K562 (cell line): ENCODE results near the gene MARCHF3. TPM values are rescaled to one million over a fixed set of nuclear protein-coding genes. Genes with fewer than 3 reads are reported as not detected.
A peak's percentile ranks its signal among the peaks of the same experiment; 100 is the strongest.

ENCODE experiments used
- ADNP ChIP-seq: fragments of 200-800 bp; sonication (Bioruptor generic); IDR thresholded peaks from 2 replicates; pipeline ENCODE4 v1.6.1; 2016; ENCODE audit warnings: missing genetic modification characterization, missing compliant biosample characterization
- BRD4 ChIP-seq: fragments of 200-600 bp; sonication (generic); IDR thresholded peaks from 2 replicates; pipeline ENCODE4 v1.6.1; 2017; ENCODE audit warnings: inconsistent platforms
- BRD9 ChIP-seq: fragments of 450-650 bp; IDR thresholded peaks from 2 replicates; pipeline ENCODE4 v1.6.1; 2018; ENCODE audit warnings: low read depth; ENCODE audit not compliant: partially characterized antibody
- CBFA2T3 ChIP-seq: fragments of 450-650 bp; IDR thresholded peaks from 2 replicates; pipeline ENCODE4 v1.6.1; 2017
- CCAR2 ChIP-seq: fragments of 200-400 bp; formaldehyde crosslinking; IDR thresholded peaks from 2 replicates; pipeline ENCODE4 v1.6.1; 2017; ENCODE audit warnings: mild to moderate bottlenecking, low read depth, low read length
- CCNT2 ChIP-seq: IDR thresholded peaks from 2 replicates; pipeline ENCODE4 v1.6.1; 2011; ENCODE audit warnings: borderline replicate concordance, low read depth, mild to moderate bottlenecking, moderate library complexity, mixed read lengths, low read length; ENCODE audit not compliant: insufficient read length; ENCODE audit errors: extremely low read depth
- CEBPB ChIP-seq: fragments of 450-650 bp; IDR thresholded peaks from 2 replicates; pipeline ENCODE4 v1.6.1; 2016; ENCODE audit warnings: missing genetic modification characterization, missing compliant biosample characterization
- DNMT1 ChIP-seq: fragments of 450-650 bp; IDR thresholded peaks from 2 replicates; pipeline ENCODE4 v1.6.1; 2016; ENCODE audit warnings: antibody characterized with exemption, mild to moderate bottlenecking
- E2F6 ChIP-seq, 2 experiments: IDR thresholded peaks; 2 replicates each; pipeline ENCODE4 v1.6.1; 2011; ENCODE audit warnings: borderline replicate concordance in 1 of 2, control low read depth in 1 of 2, low read depth in 1 of 2, low read length in 1 of 2, mild to moderate bottlenecking in 1 of 2, mixed read lengths in 1 of 2, moderate library complexity in 1 of 2; ENCODE audit not compliant: insufficient read depth in 1 of 2, insufficient read length in 1 of 2, poor library complexity in 1 of 2, severe bottlenecking in 1 of 2; ENCODE audit errors: extremely low read depth in 1 of 2
- ESRRA ChIP-seq: fragments of 450-650 bp; IDR thresholded peaks from 2 replicates; pipeline ENCODE4 v1.6.1; 2014; ENCODE audit warnings: low read depth, mild to moderate bottlenecking, moderate library complexity, borderline replicate concordance
- ETV1 ChIP-seq: fragments of 450-650 bp; conservative IDR thresholded peaks from 2 replicates; pipeline ENCODE4 v1.6.1; 2016; ENCODE audit warnings: missing genetic modification characterization, control low read depth, low read depth, missing compliant biosample characterization
- FOS ChIP-seq: IDR thresholded peaks from 3 replicates; pipeline ENCODE4 v1.6.1; 2011; ENCODE audit not compliant: insufficient read length; ENCODE audit errors: extremely low read depth
- HDGF ChIP-seq: fragments of 450-650 bp; IDR thresholded peaks from 2 replicates; pipeline ENCODE4 v1.6.1; 2016
- HOXB6 ChIP-seq: fragments of 250-450 bp; sonication (Bioruptor Pico); IDR thresholded peaks from 2 replicates; pipeline ENCODE4 v1.5.1; 2022; ENCODE audit warnings: mild to moderate bottlenecking, borderline replicate concordance
- MNT ChIP-seq, 2 experiments: fragments of 450-650 bp; conservative IDR thresholded peaks; 2 replicates each; pipeline ENCODE4 v1.6.1; 2017; ENCODE audit warnings: mild to moderate bottlenecking in 2 of 2, moderate library complexity in 2 of 2
- MYC ChIP-seq, 2 experiments: fragments of 250-450 bp in 1 of 2; sonication (Bioruptor Pico) in 1 of 2; IDR thresholded peaks; 2 replicates each; pipeline versions ENCODE4 v1.5.1 to v1.6.1; 2012 to 2021; ENCODE audit warnings: low read depth in 2 of 2, borderline replicate concordance in 1 of 2, improper control_type of control experiment in 1 of 2, low read length in 1 of 2, mild to moderate bottlenecking in 1 of 2, moderate library complexity in 1 of 2
- NR1H2 ChIP-seq: sonication (generic); formaldehyde crosslinking; IDR thresholded peaks from 2 replicates; pipeline ENCODE4 v1.4.0; 2020; ENCODE audit warnings: mild to moderate bottlenecking, missing genetic modification reagents
- RAD21 ChIP-seq, 2 experiments: fragments of 250-450 bp in 1 of 2; fragments of 450-650 bp in 1 of 2; sonication (Bioruptor Pico) in 1 of 2; formaldehyde crosslinking in 1 of 2; IDR thresholded peaks in 1 of 2; conservative IDR thresholded peaks in 1 of 2; 2 replicates each; pipeline versions ENCODE4 v1.4.0 to v1.8.0; 2020 to 2022; ENCODE audit warnings: mild to moderate bottlenecking in 2 of 2, moderate library complexity in 1 of 2
- RB1 ChIP-seq: fragments of 450-650 bp; IDR thresholded peaks from 2 replicates; pipeline ENCODE4 v1.6.1; 2017; ENCODE audit warnings: low read depth, mild to moderate bottlenecking
- RFX1 ChIP-seq: fragments of 450-650 bp; IDR thresholded peaks from 2 replicates; pipeline ENCODE4 v1.6.1; 2016; ENCODE audit warnings: mild to moderate bottlenecking, moderate library complexity
- ZKSCAN8 ChIP-seq: fragments of 200-800 bp; sonication (Bioruptor generic); IDR thresholded peaks from 2 replicates; pipeline ENCODE4 v1.6.1; 2016; ENCODE audit warnings: missing genetic modification characterization, missing compliant biosample characterization
- ZNF589 ChIP-seq: fragments of 200-800 bp; sonication (Bioruptor generic); IDR thresholded peaks from 2 replicates; pipeline ENCODE4 v1.6.1; 2016; ENCODE audit warnings: low read depth, missing genetic modification characterization, missing compliant biosample characterization
- ZNF740 ChIP-seq, 3 experiments: fragments of 200-800 bp in 1 of 3; sonication (Bioruptor generic) in 1 of 3; sonication (generic) in 1 of 3; formaldehyde crosslinking in 1 of 3; IDR thresholded peaks; 2 replicates each; pipeline versions ENCODE4 v1.6.1 to v1.8.0; 2016 to 2022; ENCODE audit warnings: mild to moderate bottlenecking in 2 of 3, missing compliant biosample characterization in 2 of 3, missing genetic modification characterization in 2 of 3, missing genetic modification reagents in 1 of 3
- polyA plus RNA-seq, 8 experiments: library from polyadenylated mRNA; depleted of rRNA in 4 of 8; stranded (reverse) in 5 of 8; unstranded in 3 of 8; fragments of >200 nt; fragmentation: Nextera tagmentation in 2 of 8; fragmentation: Illumina TruSeq in 1 of 8; extraction: Ambion mirVana in 2 of 8; extraction: Trizol in 1 of 8; gene quantifications; 2 replicates each; pipeline versions ENCODE4 v1.2.1 to v1.2.3, GENCODE V29; 2011 to 2014; ENCODE audit warnings: inconsistent platforms in 1 of 8, missing spikeins in 1 of 8
- total RNA-seq, 7 experiments: library from RNA; depleted of rRNA in 6 of 7; stranded (reverse); fragments of >200 nt in 6 of 7; fragmentation: Illumina TruSeq in 2 of 7; extraction: Trizol in 2 of 7; gene quantifications; 2 replicates each; pipeline versions ENCODE4 v1.2.1 to v1.2.3, GENCODE V29; 2011 to 2021; ENCODE audit warnings: low replicate concordance in 1 of 7

The MARCHF3 gene
- total and polyA plus RNA-seq, 9 of the 15 experiments (the other 6 are each of a cell fraction or from before 2014, with no cell fraction given) = 5.6 to 37.4 (median 16.5) TPM

GRCh38 chr5:126947146-126948010 lies 83.0 kb downstream of the MARCHF3 start (continued):
- peak; percentile 93 for TF ChIP-seq ZNF740 (CRISPR knock-in tag; IDR thresholded peaks at IDR 0.05)
- peak in 1 of 2 experiments; percentile 81; a peak in 2 of 4 replicates for TF ChIP-seq ZNF740 (tag; IDR thresholded peaks at IDR 0.05)
- peak in 1 of 2 experiments; percentile 32 for TF ChIP-seq E2F6 (IDR thresholded peaks at IDR 0.05; ENCODE audit: borderline replicate concordance in 1 of 2, extremely low read depth in 1 of 2, insufficient read depth in 1 of 2, insufficient read length in 1 of 2, low read depth in 1 of 2, low read length in 1 of 2, poor library complexity in 1 of 2, severe bottlenecking in 1 of 2)
- no peak; the same call in 1 of the 2 replicates for TF ChIP-seq CBFA2T3
- no peak for TF ChIP-seq HDGF
- TF ChIP-seq ZKSCAN8 (CRISPR knock-in tag) = no peak
- TF ChIP-seq NR1H2 (CRISPR knock-in tag) = no peak
- TF ChIP-seq CCNT2 = no peak
- TF ChIP-seq FOS = no peak
- no peak for TF ChIP-seq RB1
- TF ChIP-seq BRD4 = peak; percentile 42; the same call in 1 of the 2 replicates
- TF ChIP-seq MNT (conservative IDR thresholded peaks at IDR 0.05) = peak; percentile 46 to 49; a peak in 2 of 4 replicates
- no peak for TF ChIP-seq ESRRA
- TF ChIP-seq RFX1 = peak; percentile 39
- no peak for TF ChIP-seq HOXB6 (CRISPR knock-in tag)
- TF ChIP-seq RAD21 (CRISPR knock-in tag; conservative IDR thresholded peaks at IDR 0.05 in 1 of 2, IDR thresholded peaks at IDR 0.05 in 1 of 2) = peak in 1 of 2 experiments; percentile 26; a peak in 1 of 4 replicates
- TF ChIP-seq DNMT1 = no peak
- 0 out of 2 replicates have a peak, but pooled peaks have one; percentile 27 for TF ChIP-seq MYC (IDR thresholded peaks at IDR 0.05; ENCODE audit: low read depth, low read length)
- TF ChIP-seq MYC (CRISPR knock-in tag; IDR thresholded peaks at IDR 0.05; ENCODE audit: borderline replicate concordance, low read depth) = no peak
- TF ChIP-seq ETV1 = no peak
- TF ChIP-seq BRD9 = no peak
- no peak for TF ChIP-seq ADNP (tag)
- no peak for TF ChIP-seq CCAR2
- no peak for TF ChIP-seq ZNF589 (CRISPR knock-in tag)
- TF ChIP-seq CEBPB (tag) = peak; percentile 49
